GM19372 (cell line): ENCODE results near the gene MED12L.
"Not testable (repeated sequence)": the region's sequence is repeated elsewhere in the genome, so short reads cannot be mapped to it uniquely, and the experiment has no call there.

Experiments
- ATAC-seq: cut with Tn5 transposase; IDR thresholded peaks from one replicate; pipeline ENCODE4 v1.9.1; 2021; ENCODE audit warnings: mild to moderate bottlenecking, low read depth, moderate library complexity; ENCODE audit not compliant: unreplicated experiment

MED12L gene

GRCh38 chr3:151169948-151170679 is 84.7 kb downstream of the MED12L start:
- not testable (repeated sequence) for ATAC-seq

- ATAC-seq, result peak; percentile 52
These were observed 85.8 kb downstream of the MED12L start for GRCh38 chr3:151171145-151171757.

- ATAC-seq, result no peak
These were observed 88.9 kb downstream of the MED12L start for GRCh38 chr3:151174351-151174750.

- no peak for ATAC-seq
These were observed 90.5 kb downstream of the MED12L start for GRCh38 chr3:151175952-151176351.

- ATAC-seq, result no peak
These were observed 92.9 kb downstream of the MED12L start for GRCh38 chr3:151178208-151178845.

GRCh38 chr3:151182349-151183079 is 97.0 kb downstream of the MED12L start:
- ATAC-seq, result no peak

GRCh38 chr3:151183265-151183671 is 97.8 kb downstream of the MED12L start:
- no peak for ATAC-seq

GRCh38 chr3:151191095-151191494 is 105.6 kb downstream of the MED12L start:
- ATAC-seq, result no peak

GRCh38 chr3:151192545-151192944 is 107.1 kb downstream of the MED12L start:
- no peak for ATAC-seq

- no peak for ATAC-seq
These were observed 110.4 kb downstream of the MED12L start for GRCh38 chr3:151195826-151196225.

GRCh38 chr3:151196434-151196833 is 111.0 kb downstream of the MED12L start:
- no peak for ATAC-seq

GRCh38 chr3:151197228-151197627 is 111.8 kb downstream of the MED12L start:
- no peak for ATAC-seq

GRCh38 chr3:151197981-151198767 is 112.7 kb downstream of the MED12L start:
- no peak for ATAC-seq

GRCh38 chr3:151198849-151199248 is 113.4 kb downstream of the MED12L start:
- no peak for ATAC-seq

- ATAC-seq, result no peak
These were observed 114.3 kb downstream of the MED12L start for GRCh38 chr3:151199554-151200438.

- no peak for ATAC-seq
These were observed 115.1 kb downstream of the MED12L start for GRCh38 chr3:151200586-151200985.

- no peak for ATAC-seq
These were observed 115.7 kb downstream of the MED12L start for GRCh38 chr3:151201051-151201730.

GRCh38 chr3:151203051-151203420 is 117.6 kb downstream of the MED12L start, which contains the start of gene GPR171:
Gene GPR171 (minus strand): TSS chr3:151203216. CDS start chr3:151199386, 3,830 bp downstream.
- ATAC-seq, result peak; percentile 89
